ENCODE data around the gene IPO4.

DNA sequence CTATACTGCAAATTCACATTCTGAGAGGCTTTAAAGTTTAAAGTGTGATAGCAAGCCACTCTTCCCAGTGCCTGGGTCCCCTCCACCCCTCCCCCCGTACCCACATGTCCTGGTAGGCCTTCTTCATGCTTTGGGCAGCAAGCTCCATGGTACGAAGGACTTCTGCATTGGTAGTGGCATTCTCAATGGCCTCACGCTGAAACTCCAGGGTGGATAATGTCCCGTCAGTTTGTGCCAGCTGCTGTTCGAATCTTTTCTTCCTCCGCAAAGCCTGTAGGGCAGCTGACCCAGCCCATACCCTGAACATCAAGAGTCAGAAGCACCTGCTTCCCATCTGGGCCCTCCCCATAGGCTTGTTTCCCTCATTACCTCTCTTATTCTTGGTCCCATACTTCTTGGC lies 22.7 kb upstream of the IPO4 start:
- TF ChIP-seq, protein P1, sequence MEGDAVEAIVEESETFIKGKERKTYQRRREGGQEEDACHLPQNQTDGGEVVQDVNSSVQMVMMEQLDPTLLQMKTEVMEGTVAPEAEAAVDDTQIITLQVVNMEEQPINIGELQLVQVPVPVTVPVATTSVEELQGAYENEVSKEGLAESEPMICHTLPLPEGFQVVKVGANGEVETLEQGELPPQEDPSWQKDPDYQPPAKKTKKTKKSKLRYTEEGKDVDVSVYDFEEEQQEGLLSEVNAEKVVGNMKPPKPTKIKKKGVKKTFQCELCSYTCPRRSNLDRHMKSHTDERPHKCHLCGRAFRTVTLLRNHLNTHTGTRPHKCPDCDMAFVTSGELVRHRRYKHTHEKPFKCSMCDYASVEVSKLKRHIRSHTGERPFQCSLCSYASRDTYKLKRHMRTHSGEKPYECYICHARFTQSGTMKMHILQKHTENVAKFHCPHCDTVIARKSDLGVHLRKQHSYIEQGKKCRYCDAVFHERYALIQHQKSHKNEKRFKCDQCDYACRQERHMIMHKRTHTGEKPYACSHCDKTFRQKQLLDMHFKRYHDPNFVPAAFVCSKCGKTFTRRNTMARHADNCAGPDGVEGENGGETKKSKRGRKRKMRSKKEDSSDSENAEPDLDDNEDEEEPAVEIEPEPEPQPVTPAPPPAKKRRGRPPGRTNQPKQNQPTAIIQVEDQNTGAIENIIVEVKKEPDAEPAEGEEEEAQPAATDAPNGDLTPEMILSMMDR (IDR thresholded peaks at IDR 0.05): no peak
- no peak for TF ChIP-seq POLR2A (IDR thresholded peaks at IDR 0.05)
- no peak for TF ChIP-seq POLR2AphosphoS5 (IDR thresholded peaks at IDR 0.05)
